Mesodermal cell (in vitro differentiated cells): ENCODE data around the gene BMERB1.
"Not testable (repeated sequence)": the region's sequence is repeated elsewhere in the genome, so short reads cannot be mapped to it uniquely, and the experiment has no call there.

Source experiments
- H3K27ac ChIP-seq: 2 replicates; pipeline ENCODE4 v1.7.0; 2013; ENCODE audit warnings: mild to moderate bottlenecking, low read depth, low read length, moderate library complexity; ENCODE audit not compliant: severe bottlenecking
- H3K36me3 ChIP-seq: 2 replicates; pipeline ENCODE4 v1.7.1; 2013; ENCODE audit warnings: mild to moderate bottlenecking, low read length, moderate library complexity; ENCODE audit not compliant: control insufficient read depth, insufficient read depth
- H3K4me1 ChIP-seq: one replicate; pipeline ENCODE4 v1.7.1; 2013; ENCODE audit warnings: mild to moderate bottlenecking, low read length; ENCODE audit not compliant: insufficient read depth, control insufficient read depth, poor library complexity, severe bottlenecking
- H3K4me3 ChIP-seq: 2 replicates; pipeline ENCODE4 v1.7.0; 2013; ENCODE audit warnings: low read length, control low read depth, mild to moderate bottlenecking; ENCODE audit not compliant: insufficient read depth, poor library complexity, severe bottlenecking; ENCODE audit errors: extremely low read depth
- H3K9me3 ChIP-seq: 2 replicates; pipeline ENCODE4 v1.7.1; 2013; ENCODE audit warnings: mild to moderate bottlenecking, low read length, moderate library complexity; ENCODE audit not compliant: control insufficient read depth
- WGBS, 2 experiments: methylation state at CpG; one replicate each; pipeline ENCODE4 v1.1.5; 2013; ENCODE audit warnings: missing lambda C conversion rate in 2 of 2; ENCODE audit not compliant: insufficient coverage in 2 of 2; 5-methylcytosine and 5-hydroxymethylcytosine counted together

Gene BMERB1

DNA sequence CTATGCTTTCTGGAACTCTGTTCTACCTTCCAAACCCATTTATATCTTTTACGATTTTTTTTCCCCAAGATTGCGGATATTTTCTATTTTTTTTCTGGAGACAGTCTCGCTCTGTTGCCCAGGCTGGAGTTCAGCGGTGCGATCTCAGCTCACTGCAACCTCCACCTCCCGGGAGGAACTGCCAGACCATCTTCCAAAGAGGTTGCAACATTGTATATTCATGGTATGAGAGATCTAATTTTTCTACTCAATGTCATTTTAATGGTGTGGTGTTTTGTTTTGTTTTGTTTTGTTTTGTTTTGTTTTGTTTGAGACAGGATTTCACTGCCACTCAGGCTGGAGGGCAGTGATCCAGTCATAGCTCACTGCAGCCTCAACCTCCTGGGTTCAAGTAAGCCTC is 8.5 kb upstream of the BMERB1 start:
- Histone ChIP-seq H3K4me3 (no peak overlapping the region), H3K4me1 (no peaks in the 10 kb centered on the region), H3K27ac (no peak overlapping the region), H3K36me3 (no peaks in the 10 kb centered on the region), H3K9me3 (no peaks in the 10 kb centered on the region)
- WGBS, 2 experiments, result 94 to 100% methylated on average over 3 to 5 of the region's 6 CpGs

DNA sequence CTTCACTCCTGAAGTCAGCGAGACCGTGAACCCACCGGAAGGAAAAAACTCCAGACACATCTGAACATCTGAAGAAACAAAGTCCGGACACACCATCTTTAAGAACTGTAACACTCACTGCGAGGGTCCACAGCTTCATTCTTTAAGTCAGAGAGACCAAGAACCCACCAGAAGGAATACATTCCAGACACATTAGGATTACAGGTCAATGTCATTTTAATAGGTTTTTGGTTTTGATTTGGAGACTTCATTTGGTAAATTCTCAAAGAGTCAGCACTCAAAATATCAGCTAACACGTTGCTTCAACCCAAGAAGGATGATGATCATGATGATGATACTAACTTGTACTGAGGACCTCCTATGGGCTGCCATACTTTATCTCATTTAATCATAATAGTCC is 7.6 kb upstream of the BMERB1 start:
- Histone ChIP-seq H3K4me1 (no peaks in the 10 kb centered on the region), H3K9me3 (no peaks in the 10 kb centered on the region), H3K27ac (no peak overlapping the region), H3K4me3 (no peak overlapping the region), H3K36me3 (no peaks in the 10 kb centered on the region)
- 96% methylated on average over 4 of the region's 6 CpGs; no CpG with 5 or more reads in 1 of the 2 experiments for WGBS, 2 experiments

GRCh38 chr16:15427648-15428239 is 6.6 kb upstream of the BMERB1 start:
- 53 to 63% methylated on average over 3 to 4 of the region's 8 CpGs for WGBS, 2 experiments
- H3K36me3 ChIP-seq, result no peaks in the 10 kb centered on the region
- H3K4me3 ChIP-seq, result no peak overlapping the region
- H3K4me1 ChIP-seq, result no peaks in the 10 kb centered on the region
- no peaks in the 10 kb centered on the region for H3K9me3 ChIP-seq
- H3K27ac ChIP-seq, result no peak overlapping the region

DNA sequence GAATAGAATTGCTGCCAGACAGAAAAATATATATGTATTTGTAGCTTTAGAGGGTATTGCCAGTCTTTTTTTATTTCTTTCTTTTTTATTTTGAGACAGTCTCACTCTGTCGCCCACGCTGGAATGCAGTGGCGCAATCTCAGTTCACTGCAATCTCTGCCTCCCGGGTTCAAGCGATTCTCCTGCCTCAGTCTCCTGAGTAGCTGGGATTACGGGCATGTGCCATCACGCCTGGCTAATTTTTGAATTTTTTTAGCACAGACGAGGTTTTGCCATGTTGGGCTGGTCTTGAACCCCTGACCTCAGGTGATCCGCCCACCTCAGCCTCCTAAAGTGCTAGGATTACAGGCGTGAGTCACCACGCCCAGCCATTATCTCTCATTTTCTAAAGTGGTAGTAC is 3.5 kb upstream of the BMERB1 start:
- not testable (repeated sequence) for H3K9me3 ChIP-seq, H3K36me3 ChIP-seq, H3K4me3 ChIP-seq, H3K4me1 ChIP-seq, H3K27ac ChIP-seq
- 94 to 95% methylated on average over 11 of the region's 11 CpGs for WGBS, 2 experiments

DNA sequence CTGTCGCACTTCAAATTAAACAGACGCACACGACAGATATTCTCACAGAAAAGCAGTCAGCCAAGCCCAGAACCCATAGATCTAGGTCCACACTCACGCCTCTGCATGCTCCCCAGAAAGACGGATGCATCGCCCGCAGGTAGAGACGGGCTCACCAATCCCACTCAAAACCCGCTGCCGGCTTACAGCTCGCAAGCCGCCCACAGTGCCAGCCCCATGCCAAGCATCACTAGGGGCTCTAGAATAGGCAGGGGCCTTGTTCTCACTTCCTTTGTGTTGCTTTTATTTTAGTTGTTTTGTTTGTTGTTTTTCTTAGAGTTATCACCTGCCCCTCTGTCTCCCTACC is 336 bp upstream of the BMERB1 start:
- Histone ChIP-seq H3K27ac (no peak overlapping the region), H3K36me3 (no peaks in the 10 kb centered on the region), H3K4me1 (peaks cover 6% of the 10 kb centered on the region), H3K9me3 (no peaks in the 10 kb centered on the region), H3K4me3 (peak overlapping the region; percentile 73)
- WGBS, 2 experiments, result 75 to 81% methylated on average over 11 to 12 of the region's 12 CpGs

DNA sequence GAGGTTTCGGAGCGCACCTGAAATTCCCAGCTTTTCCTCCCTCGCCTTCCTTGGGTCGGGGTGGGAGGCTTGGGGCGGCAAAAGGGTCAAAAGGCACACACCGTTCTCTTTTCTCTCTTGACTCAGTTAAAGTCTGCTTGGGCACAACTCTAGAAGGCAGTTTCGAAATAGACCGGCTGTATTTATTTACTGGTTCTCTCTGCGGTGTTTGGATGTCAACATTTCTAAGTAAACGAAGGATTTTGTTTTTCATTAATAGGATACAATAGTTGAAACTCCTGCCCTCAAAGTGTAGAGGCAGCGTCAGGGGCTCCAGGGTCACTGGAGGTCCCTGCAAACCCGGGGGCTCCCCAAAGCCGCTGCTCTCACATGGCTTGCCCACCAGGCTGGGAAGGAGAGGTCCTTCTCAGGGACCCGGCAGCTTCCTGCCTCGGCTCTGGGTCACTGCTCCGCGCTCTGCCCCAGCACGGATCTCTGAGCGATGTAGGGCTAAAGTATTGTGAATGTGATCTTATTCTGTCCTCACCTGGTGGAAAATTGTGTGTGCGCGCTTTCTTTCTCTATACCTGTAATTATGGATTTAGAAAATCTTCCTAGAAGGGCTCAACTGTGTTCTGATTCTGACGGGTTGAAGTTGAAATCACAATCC is 952 bp downstream of the BMERB1 start:
- peaks cover 6% of the 10 kb centered on the region for H3K4me1 ChIP-seq
- H3K4me3 ChIP-seq, result peak overlapping the region; percentile 73
- no peaks in the 10 kb centered on the region for H3K9me3 ChIP-seq
- H3K27ac ChIP-seq, result no peak overlapping the region
- 6 to 14% methylated on average over 3 to 13 of the region's 22 CpGs for WGBS, 2 experiments
- no peaks in the 10 kb centered on the region for H3K36me3 ChIP-seq

DNA sequence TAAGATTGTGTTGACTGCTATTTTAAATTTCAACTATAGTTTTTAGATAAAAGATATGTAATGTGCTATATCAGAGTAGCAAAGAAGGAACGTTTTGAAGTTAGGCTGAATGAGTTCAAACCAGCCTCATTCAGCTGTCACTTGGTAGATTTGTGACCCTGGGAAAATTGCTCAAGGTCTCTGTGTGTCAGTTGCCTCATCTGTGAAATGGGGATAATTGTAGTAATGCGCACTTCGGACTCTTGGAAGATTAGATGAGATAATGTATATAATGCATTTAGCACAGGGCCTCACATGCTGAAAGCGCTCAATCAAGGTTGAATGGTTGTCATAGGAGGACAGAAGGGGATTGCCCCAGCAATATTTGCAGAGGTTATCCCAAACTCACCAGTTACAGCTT is 4.7 kb downstream of the BMERB1 start:
- H3K27ac ChIP-seq, result no peak overlapping the region
- H3K36me3 ChIP-seq, result no peaks in the 10 kb centered on the region
- no peaks in the 10 kb centered on the region for H3K9me3 ChIP-seq
- peaks cover 6% of the 10 kb centered on the region for H3K4me1 ChIP-seq
- no peak overlapping the region for H3K4me3 ChIP-seq
- WGBS, 2 experiments, result 78 to 94% methylated on average over 2 to 3 of the region's 4 CpGs

DNA sequence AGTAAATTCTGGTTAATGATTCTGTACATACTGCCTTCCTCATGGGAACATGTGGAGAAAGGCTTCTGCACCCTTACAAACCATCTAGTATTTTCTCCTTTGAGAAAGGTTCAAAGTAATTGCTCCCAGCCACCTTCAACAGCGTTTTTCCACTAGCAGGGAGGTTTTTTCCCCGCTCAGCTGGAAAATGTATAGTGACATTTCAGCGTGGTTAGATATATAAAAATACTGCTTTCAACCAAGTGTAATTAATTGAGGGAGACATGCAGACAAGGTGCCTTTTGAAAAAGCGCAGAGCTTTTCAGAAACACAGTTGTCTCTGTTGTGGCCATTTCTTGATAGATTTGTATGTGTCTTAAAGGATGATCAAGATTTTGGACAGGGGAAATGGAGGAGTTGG is 5.1 kb downstream of the BMERB1 start:
- Histone ChIP-seq H3K36me3 (peaks cover 2% of the 10 kb centered on the region), H3K4me1 (peaks cover 6% of the 10 kb centered on the region), H3K4me3 (no peak overlapping the region), H3K27ac (no peak overlapping the region), H3K9me3 (no peaks in the 10 kb centered on the region)
- WGBS, 2 experiments, result 100% methylated on average over 1 to 3 of the region's 4 CpGs

DNA sequence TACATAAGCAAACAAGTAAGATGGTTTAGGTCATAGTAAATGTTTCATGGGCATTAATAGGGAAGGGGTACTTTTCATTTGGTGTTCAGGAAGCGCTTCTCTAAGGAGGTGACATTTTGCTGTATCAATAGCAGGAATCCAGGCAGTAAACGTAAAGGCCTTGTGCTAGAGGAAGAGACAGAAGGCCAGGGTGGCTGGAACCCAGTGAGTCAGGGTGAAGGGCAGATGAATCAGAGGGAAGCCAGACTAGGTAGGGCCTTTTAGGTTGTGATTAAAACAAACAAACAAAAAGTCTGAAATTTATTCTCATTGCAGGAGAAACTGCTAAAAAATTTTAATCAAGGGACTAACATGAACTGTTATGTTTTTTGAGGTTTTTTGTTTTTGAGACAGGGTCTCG is 6.5 kb downstream of the BMERB1 start:
- H3K9me3 ChIP-seq, result peaks cover 8% of the 10 kb centered on the region
- H3K4me1 ChIP-seq, result peaks cover 2% of the 10 kb centered on the region
- no peak overlapping the region for H3K4me3 ChIP-seq
- peak overlapping the region; percentile 6 for H3K27ac ChIP-seq
- 83 to 88% methylated on average over 3 of the region's 3 CpGs for WGBS, 2 experiments
- H3K36me3 ChIP-seq, result peaks cover 10% of the 10 kb centered on the region

DNA sequence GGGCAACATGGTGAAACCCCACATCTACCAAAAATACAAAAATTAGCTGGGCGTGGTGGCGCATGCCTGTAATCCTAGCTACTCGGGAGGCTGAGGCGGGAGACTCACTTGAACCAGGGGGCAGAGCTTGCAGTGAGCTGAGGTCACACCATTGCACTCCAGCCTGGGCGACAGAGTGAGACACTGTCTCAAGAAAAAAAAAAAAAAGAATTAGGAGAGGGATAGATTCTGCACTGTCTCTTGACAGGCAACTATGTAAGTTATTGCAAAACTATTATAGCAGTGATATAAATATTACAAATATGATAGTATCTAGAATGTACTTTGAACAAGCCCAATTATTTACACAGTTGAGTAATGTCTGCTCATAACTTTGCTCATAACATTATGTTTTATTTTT is 7.8 kb downstream of the BMERB1 start:
- H3K27ac ChIP-seq, H3K36me3 ChIP-seq, H3K4me3 ChIP-seq, H3K9me3 ChIP-seq, H3K4me1 ChIP-seq: not testable (repeated sequence)
- WGBS, 2 experiments, result 71 to 96% methylated on average over 4 of the region's 5 CpGs

GRCh38 chr16:15443753-15444152 is 9.4 kb downstream of the BMERB1 start:
- no peak overlapping the region for H3K27ac ChIP-seq
- H3K36me3 ChIP-seq, result peaks cover 10% of the 10 kb centered on the region
- 83 to 98% methylated on average over 4 of the region's 4 CpGs for whole genome bisulfite sequencing, 2 experiments
- H3K4me1 ChIP-seq, result no peaks in the 10 kb centered on the region
- peaks cover 8% of the 10 kb centered on the region for H3K9me3 ChIP-seq
- no peak overlapping the region for H3K4me3 ChIP-seq
